ENCODE measurements around the gene TRPT1. TPM values are rescaled to one million over a fixed set of nuclear protein-coding genes. Genes with fewer than 3 reads are reported as not detected.

TRPT1 gene
- polyA plus RNA-seq, 1 donor from 2014 or later: 75.0 TPM

- peak overlapping the region in 3 of 4 donors; percentile 72 to 83 (median 80) for H3K4me3 Mint-ChIP-seq
- peaks cover 13 to 23% (median 22%) of the 10 kb centered on the region in 3 donors for H3K4me1 Mint-ChIP-seq
- no peaks in the 10 kb centered on the region for H3K9me3 Mint-ChIP-seq
- H3K27ac Mint-ChIP-seq: peak overlapping the region in 2 of 3 donors; percentile 55 to 95
- H3K27me3 Mint-ChIP-seq: no peaks in the 10 kb centered on the region
- peaks cover 5% of the 10 kb centered on the region for H3K36me3 Mint-ChIP-seq
Observed at GRCh38 chr11:64204464-64204989, 21.5 kb downstream of the TRPT1 start.

- Mint-ChIP-seq H3K36me3 (peaks cover 5% of the 10 kb centered on the region), H3K27me3 (no peaks in the 10 kb centered on the region), H3K9me3 (no peaks in the 10 kb centered on the region), H3K4me3 (no peak overlapping the region), H3K4me1 (peaks cover 13 to 23% (median 22%) of the 10 kb centered on the region in 3 donors), H3K27ac (no peak overlapping the region)
Observed at GRCh38 chr11:64204080-64204440, 21.9 kb downstream of the TRPT1 start.

- Mint-ChIP-seq H3K4me3 (peak overlapping the region in 2 of 4 donors; percentile 38 to 84), H3K36me3 (peaks cover 5% of the 10 kb centered on the region), H3K4me1 (peaks cover 13 to 19% (median 17%) of the 10 kb centered on the region in 3 donors), H3K27me3 (no peaks in the 10 kb centered on the region), H3K9me3 (no peaks in the 10 kb centered on the region), H3K27ac (no peak overlapping the region)
Observed at GRCh38 chr11:64203421-64204079, 22.4 kb downstream of the TRPT1 start.

GRCh38 chr11:64202992-64203391, 23.0 kb downstream of the TRPT1 start:
- Mint-ChIP-seq H3K27me3 (no peaks in the 10 kb centered on the region), H3K9me3 (no peaks in the 10 kb centered on the region), H3K27ac (peak overlapping the region in 1 of 3 donors; percentile 46), H3K36me3 (peaks cover 5% of the 10 kb centered on the region), H3K4me3 (peak overlapping the region in 2 of 4 donors; percentile 38 to 84), H3K4me1 (peaks cover 13 to 19% (median 17%) of the 10 kb centered on the region in 3 donors)

- H3K9me3 Mint-ChIP-seq: no peaks in the 10 kb centered on the region
- H3K36me3 Mint-ChIP-seq: peaks cover 5% of the 10 kb centered on the region
- H3K4me3 Mint-ChIP-seq: peak overlapping the region in 1 of 4 donors; percentile 3
- no peaks in the 10 kb centered on the region for H3K27me3 Mint-ChIP-seq
- H3K27ac Mint-ChIP-seq: peak overlapping the region in 1 of 3 donors; percentile 6
- H3K4me1 Mint-ChIP-seq: peaks cover 13 to 16% (median 15%) of the 10 kb centered on the region in 3 donors
Observed at GRCh38 chr11:64201543-64201942, 24.4 kb downstream of the TRPT1 start.

GRCh38 chr11:64198511-64198910, 27.5 kb downstream of the TRPT1 start:
- no peaks in the 10 kb centered on the region for H3K9me3 Mint-ChIP-seq
- peaks cover 2% of the 10 kb centered on the region for H3K36me3 Mint-ChIP-seq
- no peak overlapping the region for H3K4me3 Mint-ChIP-seq
- peaks cover 0 to 3% (median 0%) of the 10 kb centered on the region in 3 donors for H3K4me1 Mint-ChIP-seq
- H3K27ac Mint-ChIP-seq: no peak overlapping the region
- H3K27me3 Mint-ChIP-seq: no peaks in the 10 kb centered on the region

- peaks cover 0 to 4% (median 2%) of the 10 kb centered on the region in 3 donors for H3K4me1 Mint-ChIP-seq
- H3K9me3 Mint-ChIP-seq: no peaks in the 10 kb centered on the region
- peak overlapping the region in 1 of 4 donors; percentile 28 for H3K4me3 Mint-ChIP-seq
Observed at GRCh38 chr11:64196626-64197025, 29.4 kb downstream of the TRPT1 start.

GRCh38 chr11:64192434-64192833, 33.6 kb downstream of the TRPT1 start:
- Mint-ChIP-seq H3K4me1 (peaks cover 0 to 14% (median 9%) of the 10 kb centered on the region in 3 donors), H3K27me3 (no peaks in the 10 kb centered on the region), H3K4me3 (no peak overlapping the region), H3K27ac (peak overlapping the region in 1 of 3 donors; percentile 78), H3K9me3 (no peaks in the 10 kb centered on the region), H3K36me3 (no peaks in the 10 kb centered on the region)

More at GRCh38 chr11:64196626-64197025, 29.4 kb downstream of the TRPT1 start:
- H3K36me3 Mint-ChIP-seq: no peaks in the 10 kb centered on the region
- H3K27ac Mint-ChIP-seq: no peak overlapping the region
- no peaks in the 10 kb centered on the region for H3K27me3 Mint-ChIP-seq

- Mint-ChIP-seq H3K4me3 (no peak overlapping the region), H3K9me3 (no peaks in the 10 kb centered on the region), H3K27ac (peak overlapping the region in 1 of 3 donors; percentile 81), H3K27me3 (no peaks in the 10 kb centered on the region), H3K36me3 (no peaks in the 10 kb centered on the region), H3K4me1 (peaks cover 11 to 29% (median 24%) of the 10 kb centered on the region in 3 donors)
Observed at GRCh38 chr11:64186492-64187165, 39.4 kb downstream of the TRPT1 start.

GRCh38 chr11:64185693-64186491, 40.1 kb downstream of the TRPT1 start, which contains the start of gene STIP1:
STIP1 (plus strand) TSS chr11:64186171; CDS start chr11:64186262, 91 bp downstream.
- H3K4me3 Mint-ChIP-seq: peak within 1 kb of the TSS; percentile 85 to 98 (median 98)
- no peaks in the 10 kb centered on the region for H3K36me3 Mint-ChIP-seq
- H3K27me3 Mint-ChIP-seq: no peaks in the 10 kb centered on the region
- H3K27ac Mint-ChIP-seq: peak within 1 kb of the TSS; percentile 75 to 96 (median 81)
- H3K4me1 Mint-ChIP-seq: peaks cover 11 to 32% (median 30%) of the 10 kb centered on the region in 3 donors
- H3K9me3 Mint-ChIP-seq: no peaks in the 10 kb centered on the region

GRCh38 chr11:64185175-64185692, 40.8 kb downstream of the TRPT1 start:
- Mint-ChIP-seq H3K27me3 (no peaks in the 10 kb centered on the region), H3K27ac (peak overlapping the region; percentile 75 to 96 (median 81)), H3K9me3 (no peaks in the 10 kb centered on the region), H3K4me1 (peaks cover 11 to 30% (median 29%) of the 10 kb centered on the region in 3 donors), H3K4me3 (peak overlapping the region; percentile 85 to 98 (median 98)), H3K36me3 (no peaks in the 10 kb centered on the region)

GRCh38 chr11:64183890-64184289, 42.1 kb downstream of the TRPT1 start:
- H3K27ac Mint-ChIP-seq: no peak overlapping the region
- no peaks in the 10 kb centered on the region for H3K27me3 Mint-ChIP-seq
- H3K4me1 Mint-ChIP-seq: peaks cover 11 to 28% (median 26%) of the 10 kb centered on the region in 3 donors
- H3K4me3 Mint-ChIP-seq: peak overlapping the region in 3 of 4 donors; percentile 58 to 85 (median 78)
- H3K9me3 Mint-ChIP-seq: no peaks in the 10 kb centered on the region
- H3K36me3 Mint-ChIP-seq: no peaks in the 10 kb centered on the region

- no peaks in the 10 kb centered on the region for H3K9me3 Mint-ChIP-seq
- peaks cover 5% of the 10 kb centered on the region for H3K36me3 Mint-ChIP-seq
- peaks cover 17 to 30% (median 28%) of the 10 kb centered on the region in 3 donors for H3K4me1 Mint-ChIP-seq
- peak overlapping the region in 1 of 3 donors; percentile 59 for H3K27ac Mint-ChIP-seq
- H3K4me3 Mint-ChIP-seq: peak overlapping the region in 2 of 4 donors; percentile 22 to 57
- H3K27me3 Mint-ChIP-seq: no peaks in the 10 kb centered on the region
Observed at GRCh38 chr11:64181506-64182411, 44.2 kb downstream of the TRPT1 start.

Data from IgD-negative memory B cell (primary cell).